NT2/D1 (cell line): Measurements from ENCODE around the gene PACS1.

ENCODE experiments used
- DNase-seq: peaks from one replicate; pipeline ENCODE4 v3.0.0-alpha.2; 2011; ENCODE audit warnings: low read depth, low spot score
- H3K27me3 ChIP-seq: 2 replicates; pipeline ENCODE4 v1.6.0; 2011; ENCODE audit warnings: mild to moderate bottlenecking; ENCODE audit not compliant: insufficient read length, insufficient read depth
- H3K36me3 ChIP-seq: 2 replicates; pipeline ENCODE4 v1.6.1; 2011; ENCODE audit warnings: mild to moderate bottlenecking, low read length, mixed read lengths; ENCODE audit not compliant: insufficient read depth, insufficient read length
- H3K4me1 ChIP-seq: 2 replicates; pipeline ENCODE4 v1.5.1; 2011; ENCODE audit not compliant: insufficient read depth, insufficient read length
- H3K4me3 ChIP-seq: 2 replicates; pipeline ENCODE4 v1.5.1; 2011; ENCODE audit warnings: low read depth; ENCODE audit not compliant: insufficient read length
- H3K9ac ChIP-seq: 2 replicates; pipeline ENCODE4 v1.6.0; 2011; ENCODE audit warnings: low read depth; ENCODE audit not compliant: insufficient read length
- H3K9me3 ChIP-seq: 2 replicates; pipeline ENCODE4 v1.5.1; 2011; ENCODE audit warnings: mild to moderate bottlenecking, low read length; ENCODE audit not compliant: insufficient read depth
- SUZ12 ChIP-seq: IDR thresholded peaks from 2 replicates; pipeline ENCODE4 v1.6.1; 2011; ENCODE audit not compliant: insufficient read length, insufficient read depth; ENCODE audit errors: extremely low read depth
- YY1 ChIP-seq: IDR thresholded peaks from 2 replicates; pipeline ENCODE4 v1.6.1; 2011; ENCODE audit not compliant: insufficient read length, insufficient read depth
- ZNF274 ChIP-seq: IDR thresholded peaks from 2 replicates; pipeline ENCODE4 v1.6.1; 2011; ENCODE audit warnings: mild to moderate bottlenecking, low read depth, low read length

Gene PACS1

GRCh38 chr11:66051371-66051765 lies 18.7 kb upstream of the PACS1 start:
- Histone ChIP-seq H3K9me3 (no peaks in the 10 kb centered on the region), H3K4me1 (peaks cover 11% of the 10 kb centered on the region)
- no peak for DNase-seq

GRCh38 chr11:66051766-66052663 lies 18.1 kb upstream of the PACS1 start, which contains the start of gene SF3B2:
TSS of gene SF3B2 (plus strand) at chr11:66052364. CDS start at chr11:66052385, 21 bp downstream.
- Histone ChIP-seq H3K4me3 (peak within 1 kb of the TSS; percentile 93), H3K4me1 (peaks cover 11% of the 10 kb centered on the region), H3K27me3 (peaks cover 2% of the 10 kb centered on the region), H3K9ac (peak within 1 kb of the TSS; percentile 95), H3K9me3 (no peaks in the 10 kb centered on the region), H3K36me3 (peaks cover 37% of the 10 kb centered on the region)
- TF ChIP-seq ZNF274: no peak
- peak; percentile 56 for TF ChIP-seq YY1
- peak; percentile 94 for DNase-seq

More at GRCh38 chr11:66051371-66051765, 18.7 kb upstream of the PACS1 start:
- peaks cover 30% of the 10 kb centered on the region for H3K36me3 ChIP-seq
- peak overlapping the region; percentile 82 for H3K9ac ChIP-seq
- peaks cover 2% of the 10 kb centered on the region for H3K27me3 ChIP-seq
- TF ChIP-seq SUZ12 (no peak), ZNF274 (no peak), YY1 (no peak)
- peak overlapping the region; percentile 93 for H3K4me3 ChIP-seq

GRCh38 chr11:66052664-66052982 lies 17.4 kb upstream of the PACS1 start:
- Histone ChIP-seq H3K9ac (peak overlapping the region; percentile 95), H3K4me1 (peaks cover 11% of the 10 kb centered on the region), H3K36me3 (peaks cover 43% of the 10 kb centered on the region), H3K9me3 (no peaks in the 10 kb centered on the region), H3K27me3 (peaks cover 2% of the 10 kb centered on the region), H3K4me3 (peak overlapping the region; percentile 93)
- TF ChIP-seq SUZ12 (no peak), ZNF274 (no peak), YY1 (no peak)
- no peak for DNase-seq

- Histone ChIP-seq H3K4me1 (peaks cover 7% of the 10 kb centered on the region), H3K9me3 (no peaks in the 10 kb centered on the region), H3K36me3 (peaks cover 65% of the 10 kb centered on the region), H3K4me3 (no peak overlapping the region), H3K9ac (no peak overlapping the region), H3K27me3 (no peaks in the 10 kb centered on the region)
- TF ChIP-seq SUZ12: no peak
- no peak for TF ChIP-seq ZNF274
- TF ChIP-seq YY1: no peak
- no peak for DNase-seq
Observed at GRCh38 chr11:66055021-66055420, 15.1 kb upstream of the PACS1 start.

- TF ChIP-seq SUZ12 (no peak), ZNF274 (no peak), YY1 (no peak)
- Histone ChIP-seq H3K9me3 (no peaks in the 10 kb centered on the region), H3K27me3 (no peaks in the 10 kb centered on the region), H3K4me3 (no peak overlapping the region), H3K4me1 (peaks cover 2% of the 10 kb centered on the region), H3K36me3 (peaks cover 80% of the 10 kb centered on the region), H3K9ac (no peak overlapping the region)
- no peak for DNase-seq
Observed at GRCh38 chr11:66056501-66056900, 13.6 kb upstream of the PACS1 start.

GRCh38 chr11:66059966-66060680 lies 9.9 kb upstream of the PACS1 start:
- DNase-seq: no peak
- no peaks in the 10 kb centered on the region for H3K9me3 ChIP-seq
- no peaks in the 10 kb centered on the region for H3K4me1 ChIP-seq
- H3K36me3 ChIP-seq: peaks cover 95% of the 10 kb centered on the region
- H3K27me3 ChIP-seq: no peaks in the 10 kb centered on the region
- TF ChIP-seq YY1: no peak
- no peak for TF ChIP-seq ZNF274
- no peak for TF ChIP-seq SUZ12
- no peak overlapping the region for H3K4me3 ChIP-seq
- H3K9ac ChIP-seq: no peak overlapping the region

- no peak overlapping the region for H3K9ac ChIP-seq
- H3K36me3 ChIP-seq: peaks cover 95% of the 10 kb centered on the region
- DNase-seq: no peak
- H3K27me3 ChIP-seq: no peaks in the 10 kb centered on the region
- no peaks in the 10 kb centered on the region for H3K9me3 ChIP-seq
- H3K4me1 ChIP-seq: no peaks in the 10 kb centered on the region
- TF ChIP-seq YY1 (no peak), ZNF274 (no peak), SUZ12 (no peak)
- H3K4me3 ChIP-seq: no peak overlapping the region
Observed at GRCh38 chr11:66061268-66061667, 8.8 kb upstream of the PACS1 start.
